Limb (tissue), 2 donors: ENCODE data around the gene BFSP1.

Experiments
- DNase-seq, 2 donors: peaks; one replicate each; pipeline ENCODE4 v3.0.0-alpha.2; 2016; ENCODE audit errors: extremely low spot score in 2 of 2

Gene BFSP1

DNA sequence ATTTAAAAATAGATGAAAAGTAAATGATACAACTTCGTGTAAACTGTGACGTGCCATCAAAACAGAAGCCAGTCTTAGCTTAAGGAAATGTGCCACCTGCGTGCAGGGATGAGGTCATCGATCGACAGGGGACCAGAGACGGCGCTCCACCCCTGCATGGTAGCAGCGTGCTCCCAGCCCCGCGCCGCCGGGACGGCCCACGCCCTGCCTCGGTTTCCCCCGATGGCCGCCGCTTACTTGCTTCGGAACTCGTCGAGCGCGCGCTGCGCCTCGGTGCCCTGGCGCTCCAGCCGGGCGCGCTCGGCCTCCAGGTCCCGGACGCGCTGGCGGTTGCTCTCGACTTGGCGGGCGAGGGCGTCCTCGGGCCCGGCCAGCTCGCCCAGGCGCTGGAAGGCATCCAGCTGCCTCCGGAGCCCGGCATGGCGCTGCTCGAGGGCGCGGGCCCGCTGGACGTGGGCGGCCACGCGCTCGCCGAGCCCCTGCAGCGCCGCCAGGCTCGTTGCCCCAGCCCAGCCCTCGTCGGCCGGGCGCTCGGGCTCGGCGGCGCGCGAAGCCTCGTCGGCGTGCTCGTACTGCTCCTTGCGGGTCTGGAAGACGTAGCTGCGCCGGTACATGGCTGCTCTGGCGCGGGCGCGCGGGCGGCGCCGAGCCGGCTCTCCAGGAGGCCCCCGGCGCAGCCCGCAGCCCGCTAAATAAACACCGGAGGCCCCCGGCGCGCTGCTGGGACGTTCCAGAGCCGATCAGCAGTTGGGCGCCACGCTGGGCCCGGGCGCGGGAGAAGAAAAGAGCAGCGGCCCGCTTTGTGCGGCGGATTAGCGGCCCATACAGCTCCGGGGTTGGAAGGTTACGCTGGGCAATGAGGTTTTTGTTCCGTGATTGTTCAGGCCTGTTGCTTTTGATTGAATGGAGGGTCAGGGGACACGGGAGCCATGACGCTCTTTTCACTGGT, at the start of gene BFSP1:
Gene BFSP1, minus strand, starts transcription at position 664 of the 949 bp plus-strand sequence. Its CDS starts 50 bp downstream, at position 614.
- DNase-seq, result peak; percentile 38 to 82

DNA sequence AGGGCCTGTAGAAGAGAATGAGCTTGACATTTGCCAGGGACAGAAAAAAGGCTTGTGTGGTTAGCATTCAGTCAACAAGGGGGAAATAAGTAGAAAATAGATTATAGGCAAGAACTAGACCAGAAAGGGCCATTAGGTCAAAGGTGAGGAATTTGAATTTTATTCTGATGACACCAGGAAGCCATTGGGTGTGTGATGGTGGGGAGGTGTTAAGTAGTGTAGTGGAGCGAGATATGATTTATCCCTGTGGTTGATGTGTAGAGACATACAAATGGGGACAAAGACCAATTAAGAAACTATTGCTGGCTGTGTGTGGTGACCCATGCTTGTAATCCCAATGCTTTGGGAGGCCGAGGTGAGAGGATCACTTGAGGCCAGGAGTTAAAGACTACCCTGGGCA, 49.7 kb upstream of the BFSP1 start:
- no peak for DNase-seq

DNA sequence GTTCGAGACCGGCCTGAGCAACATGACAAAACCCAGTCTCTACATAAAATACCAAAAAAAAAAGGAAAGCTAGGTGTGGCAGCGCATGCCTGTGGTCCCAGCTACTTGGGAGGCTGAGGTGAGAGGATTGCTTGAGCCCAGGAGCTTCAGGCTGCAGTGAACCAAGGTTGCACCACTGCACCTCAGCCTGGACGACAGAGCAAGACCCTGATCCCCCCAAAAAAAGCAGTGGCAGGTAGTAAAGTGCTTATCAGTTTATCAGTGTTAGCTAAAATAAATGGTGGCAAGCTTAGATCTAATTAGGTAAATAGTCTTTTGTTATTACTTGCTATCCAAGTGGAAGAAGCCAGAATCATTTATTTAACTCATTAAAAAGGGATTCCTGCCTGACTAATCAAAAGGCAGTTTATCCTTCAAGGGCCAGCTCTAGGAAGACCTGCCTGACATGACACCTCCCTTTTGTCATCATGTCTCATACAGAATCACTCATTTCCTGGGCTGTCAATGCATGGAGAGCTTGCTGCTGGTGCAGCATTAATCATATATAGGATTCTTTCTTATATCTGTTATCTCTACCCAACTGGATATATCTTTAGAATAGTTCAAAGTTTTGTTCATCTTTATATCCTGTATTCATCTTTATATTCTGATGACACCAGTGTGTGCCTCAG, 48.3 kb upstream of the BFSP1 start:
- no peak for DNase-seq

DNA sequence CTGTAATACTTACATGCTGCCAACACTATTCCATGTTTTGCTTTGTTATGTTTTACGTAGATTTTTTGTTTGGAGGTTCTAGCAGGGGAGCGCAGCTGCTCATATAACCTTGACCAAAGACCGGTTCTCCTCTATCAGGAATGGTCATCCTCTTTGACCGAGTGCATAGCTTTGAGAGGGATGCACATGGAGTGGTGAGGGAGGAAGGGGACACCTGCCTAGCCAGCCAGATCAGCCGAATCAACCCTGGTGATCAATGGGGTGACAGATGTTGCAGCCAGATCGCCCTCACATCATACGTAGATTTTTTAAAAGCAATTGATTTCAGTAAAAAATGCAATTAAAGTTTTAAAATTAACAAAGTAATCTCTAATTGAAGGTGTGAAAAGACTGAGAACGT, 45.0 kb upstream of the BFSP1 start:
- DNase-seq, result no peak

DNA sequence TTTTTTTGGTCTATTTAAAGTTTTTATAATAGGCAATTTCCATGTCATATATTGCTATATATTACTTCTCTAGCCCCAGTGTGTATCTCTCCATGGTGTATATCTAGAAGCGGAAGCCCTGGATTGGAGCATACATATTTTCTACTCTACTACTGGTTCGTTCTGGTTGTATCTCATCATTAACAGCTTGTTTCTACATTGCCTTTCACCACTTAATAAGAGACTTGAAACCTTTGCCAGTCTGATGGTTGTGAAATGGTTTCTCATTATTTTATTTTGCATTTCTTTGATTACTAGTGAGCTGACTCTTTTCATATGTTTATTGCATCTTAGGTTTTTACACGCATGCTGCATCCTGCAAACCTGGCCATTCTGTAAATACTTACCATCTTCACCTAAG, 42.3 kb upstream of the BFSP1 start:
- no peak for DNase-seq

DNA sequence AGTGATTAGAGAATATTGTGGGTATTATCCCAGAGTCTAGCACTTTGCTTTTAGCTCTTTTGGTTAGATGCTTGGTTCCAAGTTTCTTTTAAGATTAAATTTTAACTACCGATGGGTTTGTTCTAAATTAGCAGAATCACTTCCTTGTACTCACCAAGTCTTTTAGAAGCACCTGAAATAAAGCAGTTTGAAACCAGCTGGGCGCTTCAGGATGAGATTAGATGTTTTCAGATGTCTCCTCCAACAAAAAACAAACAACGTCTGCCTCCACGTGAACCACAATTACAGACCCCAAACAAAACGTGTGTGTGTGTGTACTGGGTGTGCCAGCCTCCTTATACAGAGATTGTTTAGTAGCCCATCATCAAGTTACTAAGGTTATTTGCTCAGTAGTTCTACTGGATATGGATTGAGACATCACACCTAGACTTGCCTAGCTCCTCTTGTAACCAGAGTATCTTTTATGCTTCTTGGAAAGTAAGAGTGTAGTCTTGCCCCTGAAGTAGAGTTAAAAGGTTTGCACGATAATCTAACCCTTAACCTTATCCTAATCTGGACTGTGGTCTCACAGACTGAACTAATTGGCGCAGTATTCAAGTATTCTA, 41.0 kb upstream of the BFSP1 start:
- DNase-seq, result no peak

DNA sequence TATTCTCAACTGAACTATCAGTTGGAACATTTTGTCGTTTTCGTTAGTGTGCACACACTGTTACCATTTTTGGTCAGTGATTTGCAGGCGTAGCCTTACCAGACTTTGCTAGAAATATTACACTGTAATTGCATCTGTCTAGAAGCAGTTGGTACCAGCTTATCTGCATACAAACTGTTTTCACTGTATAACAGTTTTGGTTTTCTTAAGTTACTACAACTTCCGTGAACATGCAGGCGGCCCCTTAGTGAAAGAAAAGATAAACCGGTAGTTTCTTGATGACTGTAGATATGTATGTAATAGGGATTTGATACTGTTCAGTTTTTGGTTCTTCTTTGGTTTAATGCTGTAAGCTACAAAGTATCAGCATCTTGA, 40.0 kb upstream of the BFSP1 start:
- no peak for DNase-seq

DNA sequence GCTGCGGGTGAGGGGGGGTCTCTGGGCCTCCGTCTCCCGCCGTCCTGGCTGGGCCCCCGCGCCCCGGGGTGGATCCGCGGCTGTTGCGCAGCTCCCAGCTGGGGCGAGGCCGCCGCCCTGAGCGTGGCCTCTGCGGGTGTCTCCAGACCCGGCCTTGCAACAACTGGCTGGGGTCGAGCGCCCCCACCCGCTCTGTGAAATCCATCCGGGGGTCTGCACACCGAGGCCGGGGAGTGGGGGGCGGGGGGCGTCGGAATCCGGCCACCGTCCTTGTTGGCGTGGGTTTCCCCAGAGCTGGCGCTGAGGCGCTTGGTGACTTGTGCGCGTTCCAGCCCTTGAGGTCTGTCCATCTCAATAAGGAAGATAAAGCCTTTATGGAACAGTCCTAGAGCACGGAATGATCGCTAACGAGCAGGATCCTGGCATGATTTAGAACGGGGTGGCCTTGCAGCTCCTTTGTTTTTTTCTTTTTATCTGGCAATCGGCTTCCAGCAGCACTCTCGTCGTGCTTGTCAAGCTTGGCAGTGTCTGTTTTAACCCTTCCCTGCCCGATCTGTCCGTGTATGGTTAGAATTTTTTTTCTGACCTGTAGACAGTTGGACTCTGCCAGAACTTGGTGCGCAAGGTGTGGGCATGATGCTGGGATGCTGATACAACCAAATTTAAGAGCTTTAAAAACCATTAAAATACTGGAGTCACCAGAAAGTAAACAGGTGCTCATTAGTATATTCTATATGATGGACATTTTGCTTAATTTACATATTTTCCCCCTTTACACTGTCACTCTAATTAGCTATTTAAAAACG, 39.4 kb upstream of the BFSP1 start:
- DNase-seq, result peak; percentile 55 to 84

DNA sequence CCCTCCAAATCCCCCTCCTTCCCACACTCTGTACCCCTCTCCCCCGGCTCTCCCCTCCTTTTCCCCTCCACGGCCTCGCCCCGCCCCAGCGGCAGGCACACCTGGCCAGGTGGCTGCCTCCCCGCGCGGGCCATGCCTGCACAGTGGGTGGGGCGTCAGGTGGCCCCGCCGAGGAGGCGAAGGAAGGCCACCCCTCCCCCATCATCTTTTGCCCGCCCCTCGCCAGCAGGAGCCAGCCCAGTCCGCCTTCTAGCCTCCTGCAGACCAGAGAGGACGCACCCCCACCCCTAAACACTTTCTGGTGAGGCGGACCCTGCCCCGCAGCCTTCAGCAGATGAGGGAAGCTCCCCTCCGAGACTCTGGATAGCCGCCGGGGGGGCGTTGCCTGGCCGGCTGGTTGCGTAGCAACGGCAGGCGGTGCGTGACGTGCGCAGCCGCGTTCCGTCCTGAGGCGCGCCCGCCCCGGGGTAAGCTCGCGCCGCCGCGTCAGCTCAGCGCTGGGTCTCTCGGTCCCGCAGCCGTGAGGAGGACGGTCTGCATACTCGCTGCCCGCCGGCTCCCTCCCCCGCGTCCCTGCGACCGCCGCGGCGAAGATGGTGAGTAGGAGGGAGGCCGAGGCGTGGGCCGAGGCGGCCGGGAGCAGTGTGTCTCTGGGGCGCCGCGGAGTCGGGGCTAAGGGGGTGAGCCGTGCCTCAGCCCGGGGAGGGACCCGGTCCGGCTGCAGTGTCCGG, 38.6 kb upstream of the BFSP1 start, which contains the start of gene DSTN:
Gene DSTN, plus strand, starts transcription at position 460 of the 731 bp plus-strand sequence. Its CDS starts 134 bp downstream, at position 594.
- peak; percentile 94 to 97 for DNase-seq

DNA sequence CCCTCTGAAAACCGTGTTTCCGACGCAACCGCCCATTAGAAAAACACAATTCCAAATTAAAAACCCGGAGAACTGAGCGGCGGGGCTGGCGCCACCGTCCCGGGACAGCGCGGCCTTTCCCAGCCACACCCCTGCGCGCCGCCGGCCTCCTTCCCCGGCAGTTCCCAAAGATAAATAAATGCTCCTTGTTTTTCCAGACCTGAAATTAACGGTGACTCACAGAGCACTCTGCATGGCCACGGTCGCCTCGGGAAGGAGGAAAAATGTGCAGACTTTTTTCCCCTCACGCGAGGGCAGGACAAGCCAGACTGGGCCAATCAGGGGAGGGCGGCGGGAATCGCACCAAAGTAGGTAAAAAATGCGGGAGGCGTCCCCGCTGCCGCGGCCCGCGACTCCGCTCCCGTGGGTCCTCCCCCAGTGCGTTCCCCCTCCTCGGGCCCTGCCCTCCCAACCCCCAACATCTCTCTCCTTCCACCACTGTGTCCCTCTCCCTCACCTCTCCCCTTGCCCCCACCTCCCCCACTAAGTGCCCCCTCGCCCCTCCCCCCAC, 37.9 kb upstream of the BFSP1 start:
- peak; percentile 78 to 83 for DNase-seq

DNA sequence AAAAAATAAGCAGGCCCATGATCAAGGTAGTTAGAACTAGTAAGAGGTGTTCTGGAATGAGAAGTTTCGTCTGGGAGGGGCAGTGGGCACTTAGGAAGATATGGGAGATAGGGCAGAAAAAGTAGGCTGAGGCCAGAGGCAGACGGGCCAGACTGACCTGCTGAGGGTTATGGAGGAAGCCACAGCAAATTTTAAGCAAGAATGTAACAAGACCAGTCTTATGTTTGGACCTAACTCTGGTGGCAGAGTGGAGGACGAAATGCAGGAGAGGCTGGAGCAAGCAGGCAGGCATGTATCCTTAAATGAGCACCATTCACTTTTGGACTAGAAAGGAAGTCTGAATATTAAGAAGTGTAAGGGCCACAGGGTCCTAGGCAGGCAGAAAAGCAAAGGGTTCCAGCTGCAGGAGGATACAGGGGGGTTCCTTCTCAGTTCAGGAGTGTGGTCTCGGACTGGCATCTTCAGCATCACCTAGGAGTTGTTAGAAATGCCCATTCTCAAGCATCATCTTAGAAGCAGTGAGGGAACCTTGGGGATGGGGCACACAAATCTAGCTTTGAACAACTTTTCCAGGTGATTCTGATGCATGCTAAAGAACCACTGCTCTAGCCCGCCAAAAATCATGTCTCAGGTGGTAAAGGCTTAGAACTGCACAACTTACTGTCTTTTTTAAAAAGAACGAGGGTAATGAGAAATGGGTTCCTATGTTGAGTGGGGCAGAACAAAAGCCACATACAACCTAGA, 37.0 kb upstream of the BFSP1 start:
- no peak for DNase-seq

DNA sequence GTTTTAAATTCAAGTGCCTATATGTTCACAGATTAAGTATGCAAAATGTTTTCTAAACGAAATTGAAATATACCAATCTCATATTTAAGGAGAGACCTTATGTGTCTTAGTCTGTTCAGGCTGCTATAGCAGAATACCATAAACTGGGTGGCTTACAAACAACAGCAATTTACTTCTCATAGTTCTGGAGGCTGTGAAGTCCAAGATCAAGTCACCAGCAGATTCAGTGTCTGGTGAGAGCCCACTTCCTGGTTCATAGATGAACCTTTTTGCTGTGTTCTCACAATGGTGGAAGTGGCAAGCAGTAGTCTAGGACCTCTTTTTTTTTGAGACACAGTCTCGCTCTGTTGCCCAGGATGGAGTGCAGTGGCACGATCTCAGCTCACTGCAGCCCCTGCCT, 35.2 kb upstream of the BFSP1 start:
- DNase-seq, result no peak

DNA sequence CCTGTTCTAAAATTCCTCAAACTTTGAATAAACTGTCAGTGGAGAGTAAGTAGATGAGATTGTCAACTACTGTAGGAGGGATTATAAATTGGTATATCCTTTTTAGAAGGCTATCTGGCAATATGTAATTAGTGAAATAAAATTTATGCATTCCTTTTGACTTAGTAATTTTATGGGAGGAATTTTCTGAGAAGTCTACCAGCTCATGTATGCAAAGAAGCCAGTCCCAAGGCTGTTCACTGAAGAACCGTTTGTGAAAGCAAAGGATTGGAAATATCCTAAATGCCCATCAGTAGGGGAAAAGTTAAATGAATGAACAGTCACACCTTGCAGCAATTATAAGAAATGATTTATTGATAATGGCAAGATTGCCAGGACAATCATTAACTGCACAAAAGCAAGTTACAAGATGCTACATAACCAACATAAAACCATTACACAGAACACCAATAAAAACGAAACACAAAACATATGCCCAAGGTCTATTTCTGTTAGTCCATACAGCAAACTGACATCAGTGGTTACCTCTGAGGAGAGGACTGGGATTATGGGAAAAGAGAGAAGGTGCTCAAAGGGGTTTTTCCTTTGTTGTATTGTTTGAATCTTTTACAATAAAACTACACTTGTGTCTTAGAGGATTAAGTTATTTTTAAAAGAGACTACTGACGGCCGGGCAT, 34.1 kb upstream of the BFSP1 start:
- no peak for DNase-seq

DNA sequence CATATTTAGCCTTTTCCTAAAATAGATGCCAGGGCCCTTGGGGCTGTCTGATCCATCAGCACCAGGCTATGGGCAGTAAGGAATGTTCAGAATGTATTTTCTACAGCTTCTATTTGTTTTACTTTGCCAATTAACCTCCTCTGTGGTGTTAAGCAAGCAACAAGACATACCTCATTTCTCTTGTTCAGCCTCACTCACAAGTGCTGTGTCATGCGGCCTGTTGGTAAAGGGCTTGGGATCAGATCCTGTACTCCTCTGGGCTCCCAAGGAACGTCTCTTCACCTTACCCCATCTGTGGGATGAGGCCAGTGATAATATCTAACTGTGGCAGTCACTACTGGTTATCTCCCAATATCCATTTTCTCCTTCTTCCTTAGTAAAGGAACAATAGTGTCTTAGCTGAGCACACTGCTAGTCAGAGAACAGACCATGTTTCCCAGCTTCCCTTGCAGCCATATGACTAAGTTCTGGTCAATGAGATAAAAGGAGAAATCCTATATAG, 31.7 kb upstream of the BFSP1 start:
- DNase-seq, result no peak

DNA sequence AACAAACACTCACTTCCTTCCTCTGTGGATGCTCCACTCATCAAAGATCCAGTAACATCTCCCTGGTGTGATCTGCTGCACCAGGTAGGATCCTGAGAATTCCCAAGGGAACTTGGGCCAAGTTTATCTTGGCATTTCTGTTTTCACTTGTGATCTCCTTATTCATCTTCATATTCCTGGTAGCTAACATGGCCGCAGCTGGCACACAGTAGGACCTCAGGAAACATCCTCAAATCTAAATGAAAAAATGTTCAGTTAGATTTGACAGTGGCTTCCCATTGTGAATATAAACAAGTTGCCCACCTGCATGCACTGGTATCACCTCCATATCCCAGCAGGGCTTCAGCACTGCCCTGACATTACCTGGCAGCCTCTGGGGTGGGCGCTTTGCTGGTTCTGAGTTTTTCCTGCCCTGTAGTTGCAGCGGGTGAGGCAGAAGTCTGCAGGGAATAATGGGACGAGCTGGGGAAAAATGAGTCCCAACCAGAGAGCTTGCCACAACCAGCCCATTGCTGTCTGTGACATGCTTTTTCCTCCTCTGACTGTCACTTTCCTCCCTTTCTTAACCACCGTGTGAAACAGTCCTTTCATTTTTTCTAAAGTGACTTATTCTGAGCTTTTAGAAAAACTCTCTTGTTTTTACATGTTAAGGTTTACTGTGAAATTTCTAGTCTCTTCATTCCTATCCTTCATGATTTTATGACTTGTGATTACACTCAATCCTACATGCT, 29.3 kb upstream of the BFSP1 start:
- no peak for DNase-seq

DNA sequence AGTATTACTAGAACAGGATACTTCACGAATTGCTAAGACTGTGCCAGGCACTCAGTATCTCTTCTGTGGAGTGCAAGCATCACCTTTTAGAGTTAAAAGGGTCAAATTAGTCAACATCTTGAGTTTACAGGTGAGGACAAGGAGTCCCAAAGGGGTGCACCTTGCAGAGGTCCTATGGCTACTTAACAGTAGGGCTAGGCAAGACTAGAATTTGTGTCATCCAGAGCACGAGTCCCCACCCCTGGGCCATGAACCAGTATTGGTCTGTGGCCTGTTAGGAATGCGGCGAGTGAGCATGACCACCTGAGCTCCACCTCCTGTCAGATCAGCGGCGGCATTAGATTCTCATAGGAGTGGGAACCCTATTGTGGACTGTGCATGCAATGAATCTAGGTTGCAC, 28.2 kb upstream of the BFSP1 start:
- DNase-seq, result no peak

DNA sequence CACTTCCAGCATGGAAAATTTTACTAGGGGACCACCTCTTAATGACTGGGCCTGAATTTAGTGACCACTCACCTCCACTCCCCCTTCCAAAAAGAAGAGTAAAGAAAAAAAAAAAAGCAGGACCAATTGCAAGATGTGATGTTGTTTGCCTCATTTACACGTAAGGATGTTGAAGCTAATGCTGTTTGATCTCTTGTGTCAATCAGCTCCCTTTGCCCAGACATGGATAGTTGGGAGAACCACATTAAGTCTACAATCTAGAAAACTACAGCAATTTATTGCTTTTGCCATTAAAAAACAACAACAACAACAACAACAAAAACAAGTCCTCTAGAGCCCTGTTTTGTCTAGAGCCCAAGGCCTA, 27.7 kb upstream of the BFSP1 start:
- DNase-seq, result no peak
